Measurements from ENCODE around the gene SOWAHC. TPM values are rescaled to one million over a fixed set of nuclear protein-coding genes. Genes with fewer than 3 reads are reported as not detected.
"Not testable (repeated sequence)": the region's sequence is repeated elsewhere in the genome, so short reads cannot be mapped to it uniquely, and the experiment has no call there.

SOWAHC gene
- total RNA-seq, 2 donors from 2014 or later, result 11.1 to 14.9 TPM

DNA sequence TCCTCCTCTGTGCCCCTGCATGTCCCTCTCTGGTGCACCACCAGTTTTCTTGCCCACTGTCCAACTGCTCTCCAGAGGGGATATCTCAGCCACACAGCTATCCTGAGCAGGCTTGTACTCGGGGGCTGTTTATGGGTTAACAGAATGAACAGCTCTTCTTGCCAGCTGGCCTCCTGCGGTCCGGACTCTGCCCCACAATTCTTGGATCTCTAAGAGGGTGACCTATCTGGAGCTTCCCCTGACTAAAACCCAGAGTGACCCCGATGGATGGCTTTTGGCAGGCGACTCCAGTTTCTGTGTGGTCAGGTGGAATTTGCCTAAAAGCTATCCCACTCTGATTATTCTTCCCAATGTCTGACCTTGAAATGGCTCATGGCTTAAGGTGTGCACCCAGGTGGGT lies 9.1 kb downstream of the SOWAHC start:
- Histone ChIP-seq H3K27ac (ENCODE audit: low read depth, low read length) (no peak overlapping the region), H3K9ac (ENCODE audit: extremely low read depth, low read length, poor library complexity, severe bottlenecking) (no peak overlapping the region), H3K4me1 (ENCODE audit: control insufficient read depth, insufficient read depth, low read length) (no peaks in the 10 kb centered on the region), H3K27me3 (ENCODE audit: control insufficient read depth, insufficient read depth, low read length, poor library complexity, severe bottlenecking) (no peaks in the 10 kb centered on the region), H3K4me3 (ENCODE audit: low read length) (no peak overlapping the region), H3K36me3 (ENCODE audit: control insufficient read depth, insufficient read depth, low read length) (no peaks in the 10 kb centered on the region), H3K9me3 (ENCODE audit: control insufficient read depth, low read length) (no peaks in the 10 kb centered on the region)
- H3K27me3 Mint-ChIP-seq (ENCODE audit: insufficient read depth), result no peaks in the 10 kb centered on the region
- no peaks in the 10 kb centered on the region for H3K36me3 Mint-ChIP-seq (ENCODE audit: low read depth)
- no peaks in the 10 kb centered on the region for H3K4me1 Mint-ChIP-seq
- WGBS, 2 experiments (ENCODE audit: insufficient coverage in 1 of 2, insufficient read length in 1 of 2), result 84 to 95% methylated on average over 4 to 5 of the region's 5 CpGs
- H3K9me3 Mint-ChIP-seq, result no peaks in the 10 kb centered on the region
- no peak overlapping the region for H3K4me3 Mint-ChIP-seq
- no peak for DNase-seq
- H3K27ac Mint-ChIP-seq, result no peak overlapping the region
- TF ChIP-seq, protein P1, sequence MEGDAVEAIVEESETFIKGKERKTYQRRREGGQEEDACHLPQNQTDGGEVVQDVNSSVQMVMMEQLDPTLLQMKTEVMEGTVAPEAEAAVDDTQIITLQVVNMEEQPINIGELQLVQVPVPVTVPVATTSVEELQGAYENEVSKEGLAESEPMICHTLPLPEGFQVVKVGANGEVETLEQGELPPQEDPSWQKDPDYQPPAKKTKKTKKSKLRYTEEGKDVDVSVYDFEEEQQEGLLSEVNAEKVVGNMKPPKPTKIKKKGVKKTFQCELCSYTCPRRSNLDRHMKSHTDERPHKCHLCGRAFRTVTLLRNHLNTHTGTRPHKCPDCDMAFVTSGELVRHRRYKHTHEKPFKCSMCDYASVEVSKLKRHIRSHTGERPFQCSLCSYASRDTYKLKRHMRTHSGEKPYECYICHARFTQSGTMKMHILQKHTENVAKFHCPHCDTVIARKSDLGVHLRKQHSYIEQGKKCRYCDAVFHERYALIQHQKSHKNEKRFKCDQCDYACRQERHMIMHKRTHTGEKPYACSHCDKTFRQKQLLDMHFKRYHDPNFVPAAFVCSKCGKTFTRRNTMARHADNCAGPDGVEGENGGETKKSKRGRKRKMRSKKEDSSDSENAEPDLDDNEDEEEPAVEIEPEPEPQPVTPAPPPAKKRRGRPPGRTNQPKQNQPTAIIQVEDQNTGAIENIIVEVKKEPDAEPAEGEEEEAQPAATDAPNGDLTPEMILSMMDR (conservative IDR thresholded peaks at IDR 0.05), result no peak

DNA sequence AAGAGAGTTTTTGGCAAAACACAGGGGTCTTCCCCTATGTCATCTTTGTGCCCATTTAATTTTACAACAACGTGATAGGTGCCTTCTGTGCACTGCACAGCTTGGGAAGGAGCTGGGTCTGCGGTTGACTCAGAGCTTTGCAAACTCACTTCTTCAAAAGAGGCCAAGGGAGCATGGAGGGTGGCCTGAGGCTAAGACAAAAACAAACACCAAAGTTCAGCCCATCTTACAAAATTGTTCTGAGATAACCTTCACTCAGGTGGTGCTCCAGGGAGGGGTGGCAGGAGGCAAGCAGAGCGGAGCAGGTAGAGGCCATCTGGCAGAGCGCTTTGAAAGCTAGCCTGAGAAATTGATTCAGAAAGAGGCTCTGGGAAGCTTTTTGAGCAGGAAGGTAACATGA lies 9.8 kb downstream of the SOWAHC start:
- no peaks in the 10 kb centered on the region for H3K27me3 Mint-ChIP-seq (ENCODE audit: insufficient read depth)
- WGBS, 2 experiments (ENCODE audit: insufficient coverage in 1 of 2, insufficient read length in 1 of 2), result 95 to 100% methylated on average over 4 of the region's 4 CpGs
- Histone ChIP-seq H3K9me3 (ENCODE audit: control insufficient read depth, low read length) (no peaks in the 10 kb centered on the region), H3K27me3 (ENCODE audit: control insufficient read depth, insufficient read depth, low read length, poor library complexity, severe bottlenecking) (no peaks in the 10 kb centered on the region), H3K36me3 (ENCODE audit: control insufficient read depth, insufficient read depth, low read length) (no peaks in the 10 kb centered on the region), H3K4me1 (ENCODE audit: control insufficient read depth, insufficient read depth, low read length) (no peaks in the 10 kb centered on the region), H3K9ac (ENCODE audit: extremely low read depth, low read length, poor library complexity, severe bottlenecking) (no peak overlapping the region), H3K4me3 (ENCODE audit: low read length) (no peak overlapping the region), H3K27ac (ENCODE audit: low read depth, low read length) (no peak overlapping the region)
- TF ChIP-seq, protein P1 (conservative IDR thresholded peaks at IDR 0.05), result no peak
- H3K36me3 Mint-ChIP-seq (ENCODE audit: low read depth), result no peaks in the 10 kb centered on the region
- no peak for DNase-seq
- no peaks in the 10 kb centered on the region for H3K9me3 Mint-ChIP-seq
- no peaks in the 10 kb centered on the region for H3K4me1 Mint-ChIP-seq
- no peak overlapping the region for H3K4me3 Mint-ChIP-seq
- H3K27ac Mint-ChIP-seq, result no peak overlapping the region

DNA sequence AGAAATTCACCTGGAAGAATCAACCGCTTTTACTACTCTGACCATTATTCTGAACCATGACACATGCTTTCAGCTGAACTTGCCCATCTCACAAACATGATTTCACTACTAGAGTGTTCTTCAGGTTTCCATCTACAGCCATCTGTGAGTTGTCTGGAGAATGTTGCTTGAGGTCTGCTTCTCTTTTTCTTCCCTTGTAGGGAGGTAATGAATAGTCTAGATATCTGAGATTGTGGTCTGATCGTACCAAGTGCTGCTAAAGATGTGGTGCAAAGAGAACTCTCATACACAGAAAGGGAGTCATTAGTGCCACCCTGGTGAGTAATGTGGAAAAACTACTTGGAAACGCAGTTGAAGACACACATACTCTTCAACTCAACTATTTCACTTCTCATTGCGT lies 10.2 kb downstream of the SOWAHC start:
- Mint-ChIP-seq H3K4me3 (no peak overlapping the region), H3K4me1 (no peaks in the 10 kb centered on the region), H3K27ac (no peak overlapping the region), H3K9me3 (no peaks in the 10 kb centered on the region), H3K27me3 (ENCODE audit: insufficient read depth) (no peaks in the 10 kb centered on the region), H3K36me3 (ENCODE audit: low read depth) (no peaks in the 10 kb centered on the region)
- 83% methylated on average over 1 to 4 of the region's 4 CpGs for WGBS, 2 experiments (ENCODE audit: insufficient coverage in 1 of 2, insufficient read length in 1 of 2)
- Histone ChIP-seq H3K9me3 (ENCODE audit: control insufficient read depth, low read length) (no peaks in the 10 kb centered on the region), H3K36me3 (ENCODE audit: control insufficient read depth, insufficient read depth, low read length) (no peaks in the 10 kb centered on the region), H3K4me3 (ENCODE audit: low read length) (no peak overlapping the region), H3K27me3 (ENCODE audit: control insufficient read depth, insufficient read depth, low read length, poor library complexity, severe bottlenecking) (no peaks in the 10 kb centered on the region), H3K9ac (ENCODE audit: extremely low read depth, low read length, poor library complexity, severe bottlenecking) (no peak overlapping the region), H3K27ac (ENCODE audit: low read depth, low read length) (no peak overlapping the region), H3K4me1 (ENCODE audit: control insufficient read depth, insufficient read depth, low read length) (no peaks in the 10 kb centered on the region)
- no peak for DNase-seq
- TF ChIP-seq, protein P1 (conservative IDR thresholded peaks at IDR 0.05), result no peak

DNA sequence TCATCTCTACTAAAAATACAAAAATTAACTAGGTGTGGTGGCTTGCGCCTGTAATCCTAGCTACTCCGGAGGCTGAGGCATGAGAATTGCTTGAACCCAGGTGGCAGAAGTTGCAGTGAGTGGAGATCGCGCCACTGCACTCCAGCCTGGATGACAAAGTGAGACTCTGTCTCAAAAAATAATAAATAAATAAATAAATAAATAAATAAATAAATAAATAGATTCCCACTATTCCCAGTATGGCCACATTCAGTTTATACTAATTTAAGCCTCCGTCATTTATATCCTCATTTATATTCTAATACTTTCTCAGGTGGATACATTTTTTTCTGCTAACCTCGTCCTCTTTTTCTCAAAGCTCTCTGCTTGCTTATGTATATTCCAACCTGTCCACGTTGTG lies 14.2 kb downstream of the SOWAHC start:
- not testable (repeated sequence) for DNase-seq; H3K27me3 Mint-ChIP-seq (ENCODE audit: insufficient read depth); H3K4me3 Mint-ChIP-seq; H3K4me3 ChIP-seq (ENCODE audit: low read length); H3K36me3 ChIP-seq (ENCODE audit: control insufficient read depth, insufficient read depth, low read length); H3K4me1 ChIP-seq (ENCODE audit: control insufficient read depth, insufficient read depth, low read length); H3K9me3 ChIP-seq (ENCODE audit: control insufficient read depth, low read length); H3K27me3 ChIP-seq (ENCODE audit: control insufficient read depth, insufficient read depth, low read length, poor library complexity, severe bottlenecking); H3K27ac ChIP-seq (ENCODE audit: low read depth, low read length); H3K4me1 Mint-ChIP-seq; H3K27ac Mint-ChIP-seq; H3K9ac ChIP-seq (ENCODE audit: extremely low read depth, low read length, poor library complexity, severe bottlenecking); H3K9me3 Mint-ChIP-seq; H3K36me3 Mint-ChIP-seq (ENCODE audit: low read depth)
- 93% methylated on average over 2 to 7 of the region's 7 CpGs for WGBS, 2 experiments (ENCODE audit: insufficient coverage in 1 of 2, insufficient read length in 1 of 2)

Measured in endodermal cell (in vitro differentiated cells).